Endothelial cell (in vitro differentiated cells): ENCODE measurements around the gene LMO7. TPM values are rescaled to one million over a fixed set of nuclear protein-coding genes. Genes with fewer than 3 reads are reported as not detected.
"Not testable (repeated sequence)": the region's sequence is repeated elsewhere in the genome, so short reads cannot be mapped to it uniquely, and the experiment has no call there.

Experiments used
- DNase-seq: peaks from one replicate; pipeline ENCODE4 v3.0.0; 2021; ENCODE audit warnings: low spot score
- H3K27ac Mint-ChIP-seq: one replicate; pipeline ENCODE4 v1.8.0; 2021; ENCODE audit warnings: mixed read lengths, inconsistent platforms; ENCODE audit not compliant: unreplicated experiment
- H3K27me3 Mint-ChIP-seq: one replicate; pipeline ENCODE4 v1.8.0; 2021; ENCODE audit warnings: mild to moderate bottlenecking, moderate library complexity, mixed read lengths, inconsistent platforms; ENCODE audit not compliant: unreplicated experiment
- H3K36me3 Mint-ChIP-seq: one replicate; pipeline ENCODE4 v1.8.0; 2021; ENCODE audit warnings: mild to moderate bottlenecking, low read depth, mixed read lengths, inconsistent platforms; ENCODE audit not compliant: unreplicated experiment
- H3K4me1 Mint-ChIP-seq: one replicate; pipeline ENCODE4 v1.8.0; 2021; ENCODE audit warnings: mild to moderate bottlenecking, mixed read lengths, inconsistent platforms; ENCODE audit not compliant: unreplicated experiment
- H3K4me3 Mint-ChIP-seq: one replicate; pipeline ENCODE4 v1.8.0; 2021; ENCODE audit warnings: mild to moderate bottlenecking, mixed read lengths, inconsistent platforms; ENCODE audit not compliant: unreplicated experiment
- H3K9me3 Mint-ChIP-seq: one replicate; pipeline ENCODE4 v1.8.0; 2021; ENCODE audit warnings: mixed read lengths, inconsistent platforms; ENCODE audit not compliant: unreplicated experiment
- total RNA-seq: library from RNA; stranded (reverse); fragmentation: NEBNext Ultra II Directional; extraction: Animal tissue kit (Norgen Biotek cat#: 25700); gene quantifications from one replicate; pipeline ENCODE4 v1.2.1, GENCODE V29; 2021; ENCODE audit not compliant: unreplicated experiment
- TF ChIP-seq, protein P1 (sequence below): fragments of 200-600 bp; sonication (generic); IDR thresholded peaks from one replicate; pipeline ENCODE4 v1.5.0; 2021; ENCODE audit warnings: antibody characterized with exemption; ENCODE audit not compliant: unreplicated experiment

LMO7 gene
- total RNA-seq, 1 donor from 2014 or later = 5.7 TPM

DNA sequence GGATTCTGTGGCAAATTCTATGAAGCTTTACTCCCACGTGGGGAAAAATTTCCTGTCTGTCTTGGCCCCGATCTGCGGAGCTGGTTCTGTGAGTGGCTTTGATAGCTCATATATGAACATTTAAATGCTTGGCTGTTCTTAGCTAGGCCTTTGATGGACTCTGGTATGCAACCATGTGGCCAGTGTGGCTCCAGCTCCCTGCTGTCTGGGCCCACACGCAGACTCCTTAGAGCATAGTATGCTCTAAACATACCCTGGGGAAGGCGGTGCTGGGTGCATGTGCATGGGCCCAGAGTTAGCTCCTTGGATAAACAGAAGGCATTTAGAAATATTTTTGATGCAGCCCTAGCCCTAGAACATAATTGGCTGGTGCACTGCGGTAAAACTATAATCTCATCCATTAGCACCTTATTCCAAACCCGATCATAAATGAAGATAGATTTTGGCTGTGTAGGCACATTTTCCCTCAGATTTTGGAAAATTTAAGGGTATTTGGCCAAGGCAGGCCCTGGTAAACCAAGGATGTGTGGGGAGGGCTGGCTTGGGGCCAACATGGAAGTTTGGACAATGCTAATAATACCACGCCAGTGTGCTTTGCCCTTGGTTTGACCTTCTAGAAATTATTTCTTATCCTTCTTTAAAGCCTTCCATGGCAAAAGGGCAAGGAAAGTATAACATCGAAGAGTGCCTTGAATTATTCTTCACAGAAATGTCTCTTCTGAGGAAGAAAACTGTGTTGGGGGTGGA is 153.5 kb downstream of the LMO7 start:
- Mint-ChIP-seq H3K4me1 (no peaks in the 10 kb centered on the region), H3K36me3 (no peaks in the 10 kb centered on the region), H3K27ac (no peak overlapping the region), H3K27me3 (no peaks in the 10 kb centered on the region), H3K4me3 (no peak overlapping the region), H3K9me3 (no peaks in the 10 kb centered on the region)
- DNase-seq = no peak
- TF ChIP-seq, protein P1, sequence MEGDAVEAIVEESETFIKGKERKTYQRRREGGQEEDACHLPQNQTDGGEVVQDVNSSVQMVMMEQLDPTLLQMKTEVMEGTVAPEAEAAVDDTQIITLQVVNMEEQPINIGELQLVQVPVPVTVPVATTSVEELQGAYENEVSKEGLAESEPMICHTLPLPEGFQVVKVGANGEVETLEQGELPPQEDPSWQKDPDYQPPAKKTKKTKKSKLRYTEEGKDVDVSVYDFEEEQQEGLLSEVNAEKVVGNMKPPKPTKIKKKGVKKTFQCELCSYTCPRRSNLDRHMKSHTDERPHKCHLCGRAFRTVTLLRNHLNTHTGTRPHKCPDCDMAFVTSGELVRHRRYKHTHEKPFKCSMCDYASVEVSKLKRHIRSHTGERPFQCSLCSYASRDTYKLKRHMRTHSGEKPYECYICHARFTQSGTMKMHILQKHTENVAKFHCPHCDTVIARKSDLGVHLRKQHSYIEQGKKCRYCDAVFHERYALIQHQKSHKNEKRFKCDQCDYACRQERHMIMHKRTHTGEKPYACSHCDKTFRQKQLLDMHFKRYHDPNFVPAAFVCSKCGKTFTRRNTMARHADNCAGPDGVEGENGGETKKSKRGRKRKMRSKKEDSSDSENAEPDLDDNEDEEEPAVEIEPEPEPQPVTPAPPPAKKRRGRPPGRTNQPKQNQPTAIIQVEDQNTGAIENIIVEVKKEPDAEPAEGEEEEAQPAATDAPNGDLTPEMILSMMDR = no peak

DNA sequence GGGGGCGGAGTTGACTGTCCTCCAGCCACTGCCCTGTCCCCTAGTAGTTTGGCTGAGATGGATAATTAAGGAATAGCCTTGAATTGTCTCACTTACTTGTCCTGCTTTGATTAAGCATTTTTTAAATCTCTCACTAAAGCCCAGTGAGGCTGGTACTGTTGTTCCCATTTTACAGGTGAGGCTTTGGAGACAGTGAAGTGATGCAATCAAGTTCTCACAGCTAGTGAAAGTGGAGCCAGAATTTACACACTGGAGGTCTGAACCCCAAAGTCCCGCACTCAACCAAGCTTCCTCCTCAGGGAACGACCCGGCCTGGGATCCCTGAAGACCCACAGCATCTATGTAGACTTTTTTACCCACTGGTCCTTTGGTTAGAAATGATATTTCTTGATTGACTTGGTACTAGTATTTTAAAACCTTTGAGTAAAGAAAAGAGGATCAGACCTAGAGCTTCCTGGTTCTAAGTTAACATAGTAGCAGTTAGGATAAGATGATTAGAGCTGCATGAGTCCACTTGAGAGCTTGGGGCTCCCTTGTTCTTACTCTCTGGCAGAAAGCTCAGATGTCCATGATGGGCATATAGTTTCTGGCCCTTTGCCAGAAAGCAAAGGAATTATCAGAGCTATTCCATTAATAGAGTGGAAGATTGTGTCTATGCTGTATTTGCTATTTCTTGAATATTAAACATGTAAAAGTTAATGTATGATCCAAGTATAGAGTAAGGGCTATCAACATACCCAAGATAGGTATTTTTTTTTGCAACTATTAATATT is 154.3 kb downstream of the LMO7 start:
- Mint-ChIP-seq H3K9me3 (no peaks in the 10 kb centered on the region), H3K4me1 (no peaks in the 10 kb centered on the region), H3K27ac (no peak overlapping the region), H3K27me3 (no peaks in the 10 kb centered on the region), H3K4me3 (no peak overlapping the region), H3K36me3 (no peaks in the 10 kb centered on the region)
- TF ChIP-seq, protein P1 = no peak
- no peak for DNase-seq

DNA sequence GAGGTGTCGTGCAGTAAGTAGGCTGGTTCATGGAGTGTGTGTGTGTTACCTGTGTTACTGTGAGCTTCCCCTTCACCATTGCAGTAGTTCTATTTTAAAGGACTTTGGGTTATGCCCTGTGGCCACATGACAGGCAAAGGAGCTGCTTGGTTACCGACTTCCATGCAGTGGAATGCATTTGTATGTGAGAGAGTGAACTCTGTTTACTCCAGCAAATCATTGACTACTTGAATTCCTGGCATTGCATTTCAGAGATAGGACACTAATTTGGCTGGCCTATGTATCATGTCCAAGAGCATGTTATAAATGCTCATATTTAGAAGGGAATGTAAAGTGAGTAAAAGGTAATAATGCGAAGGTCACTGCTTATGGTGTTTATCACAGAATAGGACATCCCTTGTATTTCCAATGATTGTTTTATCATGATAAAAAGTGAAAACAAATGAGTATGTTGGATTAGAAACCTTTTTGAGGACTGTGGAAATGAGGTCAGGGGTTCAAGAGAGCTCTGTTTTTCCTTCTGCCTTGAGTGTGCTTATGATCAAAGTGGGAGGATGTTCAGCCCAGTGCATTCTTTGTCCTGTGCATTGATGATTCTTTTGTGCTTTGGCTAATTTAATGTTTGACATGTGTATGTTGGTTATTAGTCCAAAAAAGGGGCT is 156.5 kb downstream of the LMO7 start:
- TF ChIP-seq, protein P1 = no peak
- Mint-ChIP-seq H3K9me3 (no peaks in the 10 kb centered on the region), H3K27ac (no peak overlapping the region), H3K4me3 (no peak overlapping the region), H3K27me3 (no peaks in the 10 kb centered on the region), H3K4me1 (no peaks in the 10 kb centered on the region), H3K36me3 (no peaks in the 10 kb centered on the region)
- no peak for DNase-seq

DNA sequence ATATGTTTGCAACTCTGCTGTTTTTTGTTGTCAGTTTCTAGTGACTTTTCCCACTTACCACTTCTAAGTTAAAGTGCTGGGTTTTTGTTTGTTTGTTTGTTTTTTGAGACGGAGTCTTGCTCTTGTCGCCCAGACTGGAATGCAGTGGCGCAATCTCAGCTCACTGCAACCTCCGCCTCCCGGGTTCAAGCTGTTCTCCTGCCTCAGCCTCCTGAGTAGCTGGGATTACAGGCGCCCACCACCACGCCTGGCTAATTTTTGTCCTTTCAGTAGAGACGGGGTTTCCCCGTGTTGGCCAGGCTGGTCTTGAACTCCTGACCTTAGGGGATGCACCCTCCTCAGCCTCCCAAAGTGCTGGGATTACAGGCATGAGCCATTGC is 157.0 kb downstream of the LMO7 start:
- H3K9me3 Mint-ChIP-seq, H3K27ac Mint-ChIP-seq, H3K27me3 Mint-ChIP-seq, H3K4me3 Mint-ChIP-seq, H3K36me3 Mint-ChIP-seq, DNase-seq, H3K4me1 Mint-ChIP-seq: not testable (repeated sequence)

DNA sequence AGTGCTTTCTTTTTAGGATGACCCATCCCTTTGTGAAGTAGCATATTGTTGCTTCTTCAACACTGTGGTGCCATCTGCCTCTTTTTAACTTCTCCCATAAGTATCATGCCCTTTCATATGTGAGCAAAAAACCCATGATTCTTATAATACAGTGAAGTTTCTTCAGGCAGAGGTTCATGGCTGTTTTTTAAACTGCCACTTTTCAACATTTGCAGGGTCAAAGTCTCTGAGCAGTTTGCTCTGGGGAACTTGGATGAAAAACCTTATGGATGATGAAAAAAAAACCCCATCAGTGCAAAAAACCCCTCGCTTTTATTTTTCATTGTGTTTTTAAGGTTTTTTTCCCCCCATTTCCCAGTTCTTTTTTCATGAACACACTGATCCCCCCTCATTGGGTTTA is 158.5 kb downstream of the LMO7 start:
- no peak for DNase-seq
- TF ChIP-seq, protein P1 = no peak
- no peaks in the 10 kb centered on the region for H3K36me3 Mint-ChIP-seq
- H3K4me3 Mint-ChIP-seq = no peak overlapping the region
- no peaks in the 10 kb centered on the region for H3K27me3 Mint-ChIP-seq
- H3K27ac Mint-ChIP-seq = no peak overlapping the region
- no peaks in the 10 kb centered on the region for H3K9me3 Mint-ChIP-seq
- peaks cover 8% of the 10 kb centered on the region for H3K4me1 Mint-ChIP-seq
